ENCODE results near the gene CHD1.

DNA sequence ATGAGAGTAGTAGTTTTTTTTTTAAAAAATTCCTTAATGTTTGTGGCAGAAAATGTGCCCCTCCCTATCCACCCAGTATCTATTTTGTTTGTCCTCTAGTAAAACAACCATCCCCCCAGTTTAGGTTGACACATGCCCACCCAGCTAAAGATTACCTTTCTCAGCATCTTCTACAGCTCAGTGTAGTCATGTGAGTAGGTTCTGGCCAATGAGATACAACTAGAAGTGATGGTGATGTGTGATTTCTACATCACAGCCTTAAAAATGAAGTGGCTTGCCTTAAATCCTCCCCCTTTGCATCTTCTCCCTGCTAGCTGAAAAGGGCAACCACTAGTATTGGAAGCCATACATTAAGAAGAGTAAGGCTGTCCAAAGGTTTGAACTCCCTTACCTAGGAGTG is 14.9 kb downstream of the CHD1 start:
- TF ChIP-seq, protein P1, sequence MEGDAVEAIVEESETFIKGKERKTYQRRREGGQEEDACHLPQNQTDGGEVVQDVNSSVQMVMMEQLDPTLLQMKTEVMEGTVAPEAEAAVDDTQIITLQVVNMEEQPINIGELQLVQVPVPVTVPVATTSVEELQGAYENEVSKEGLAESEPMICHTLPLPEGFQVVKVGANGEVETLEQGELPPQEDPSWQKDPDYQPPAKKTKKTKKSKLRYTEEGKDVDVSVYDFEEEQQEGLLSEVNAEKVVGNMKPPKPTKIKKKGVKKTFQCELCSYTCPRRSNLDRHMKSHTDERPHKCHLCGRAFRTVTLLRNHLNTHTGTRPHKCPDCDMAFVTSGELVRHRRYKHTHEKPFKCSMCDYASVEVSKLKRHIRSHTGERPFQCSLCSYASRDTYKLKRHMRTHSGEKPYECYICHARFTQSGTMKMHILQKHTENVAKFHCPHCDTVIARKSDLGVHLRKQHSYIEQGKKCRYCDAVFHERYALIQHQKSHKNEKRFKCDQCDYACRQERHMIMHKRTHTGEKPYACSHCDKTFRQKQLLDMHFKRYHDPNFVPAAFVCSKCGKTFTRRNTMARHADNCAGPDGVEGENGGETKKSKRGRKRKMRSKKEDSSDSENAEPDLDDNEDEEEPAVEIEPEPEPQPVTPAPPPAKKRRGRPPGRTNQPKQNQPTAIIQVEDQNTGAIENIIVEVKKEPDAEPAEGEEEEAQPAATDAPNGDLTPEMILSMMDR (IDR thresholded peaks at IDR 0.05) = no peak
- TF ChIP-seq POLR2AphosphoS5 (IDR thresholded peaks at IDR 0.05) = no peak
